IPS DF 4.7 (cell line): ENCODE results near the gene CLCN1.

ENCODE experiments used
- DNase-seq: peaks from one replicate; pipeline ENCODE4 v3.0.0-alpha.2; 2013; ENCODE audit warnings: low spot score; ENCODE audit errors: extremely low read depth

Gene CLCN1

GRCh38 chr7:143292876-143293275, 23.0 kb upstream of the CLCN1 start:
- DNase-seq: no peak

DNA sequence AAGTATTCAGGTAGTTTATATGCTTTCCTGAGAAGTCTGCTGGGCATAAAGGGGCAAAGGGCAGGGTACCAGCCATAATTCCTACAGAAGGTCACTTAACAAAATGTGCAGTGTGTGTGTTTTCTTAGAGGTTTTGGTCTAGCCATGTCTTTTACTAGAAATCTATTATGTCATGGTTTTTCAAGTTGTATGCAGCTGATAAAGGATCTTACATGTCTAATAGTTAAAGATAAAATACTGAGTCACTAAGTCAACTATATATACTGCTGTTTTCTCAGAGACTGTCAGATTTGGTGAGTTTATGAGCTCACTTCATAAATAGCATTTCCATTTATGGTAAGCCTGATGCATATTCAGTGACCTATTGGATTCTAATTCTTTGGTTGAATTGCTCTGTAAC, 20.0 kb upstream of the CLCN1 start:
- DNase-seq: no peak

DNA sequence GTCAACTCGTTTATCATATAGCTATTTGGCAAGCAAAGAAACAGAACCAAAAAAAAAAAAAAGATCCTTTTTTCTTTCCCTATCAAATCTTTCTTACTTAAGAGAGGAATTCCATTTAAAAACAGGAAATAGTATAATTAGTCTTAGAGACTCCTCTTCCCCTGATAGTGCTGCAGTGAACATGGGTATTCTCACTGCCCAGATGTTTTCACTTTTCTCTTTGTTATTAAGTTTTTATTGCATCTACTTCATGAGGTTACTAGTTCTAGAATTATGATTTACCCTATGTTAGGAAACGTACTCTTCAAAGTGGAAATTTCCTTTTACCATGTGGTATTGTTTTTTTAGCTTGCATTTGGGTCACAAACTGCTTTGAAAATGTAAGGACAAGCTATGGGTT, 19.2 kb upstream of the CLCN1 start:
- DNase-seq: no peak

DNA sequence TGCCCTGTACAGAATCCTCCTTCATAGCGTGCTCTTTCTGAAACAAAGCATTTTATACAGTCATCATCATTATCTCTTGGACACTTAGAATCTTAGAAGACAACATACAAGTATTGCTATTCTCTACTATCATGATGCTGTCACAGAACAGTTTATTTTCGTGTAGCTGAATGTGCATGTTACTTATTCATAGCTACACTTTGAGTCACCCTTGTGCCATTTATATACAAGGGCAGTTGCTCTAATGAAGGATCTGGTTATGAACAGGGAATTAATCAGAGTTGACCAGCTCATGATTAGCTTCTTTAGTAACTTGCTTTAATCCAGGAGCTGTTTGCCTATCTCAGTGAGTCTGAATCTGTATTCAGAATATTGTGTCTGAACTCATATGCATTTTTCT, 16.6 kb upstream of the CLCN1 start:
- DNase-seq: no peak

- no peak for DNase-seq
Observed at GRCh38 chr7:143299840-143300239, 16.1 kb upstream of the CLCN1 start.

DNA sequence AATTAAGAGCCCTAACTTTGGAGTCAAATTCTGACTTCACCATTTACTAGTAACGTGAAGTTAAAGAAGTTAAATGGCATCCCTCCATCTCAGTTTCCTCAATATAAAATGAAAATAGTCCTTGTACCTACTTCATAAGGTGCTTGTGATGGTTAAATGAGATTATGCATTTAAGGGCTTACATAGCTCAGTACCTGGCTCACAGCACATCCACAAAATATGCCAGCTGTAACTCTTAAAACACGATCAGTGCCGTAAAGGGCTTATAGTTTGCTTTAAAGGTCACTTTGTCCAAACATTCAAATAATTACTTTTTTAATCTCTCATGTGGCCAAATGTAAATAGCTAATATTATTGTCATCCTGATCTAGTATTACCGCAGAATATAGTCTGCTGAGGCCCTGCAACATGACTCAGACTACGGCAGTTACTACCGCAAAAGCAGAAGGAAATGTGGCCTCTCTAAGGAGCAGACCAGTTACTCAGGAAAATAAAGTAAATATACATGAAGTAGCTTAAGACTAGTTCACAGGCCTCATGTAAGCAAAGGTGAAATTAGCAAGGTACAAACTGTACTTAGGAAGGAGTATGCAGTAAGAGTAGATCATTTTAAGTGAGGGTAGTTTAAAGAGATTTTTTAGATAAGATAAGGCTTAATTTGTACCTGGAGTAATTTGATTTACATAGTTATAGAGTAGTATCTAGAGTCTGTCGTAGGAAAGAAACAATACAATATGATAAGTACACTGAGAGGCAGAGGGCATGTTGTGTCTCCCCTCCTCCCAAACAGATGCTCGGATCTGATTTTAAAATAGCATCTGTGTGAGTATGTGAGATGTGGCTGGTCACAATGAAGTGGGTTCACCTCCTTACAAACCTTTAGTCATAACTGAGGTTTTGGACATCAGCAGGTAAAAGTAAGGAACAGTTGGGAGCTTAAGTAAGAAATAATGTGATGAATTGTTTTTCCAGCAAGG, 14.7 kb upstream of the CLCN1 start:
- DNase-seq: no peak

- DNase-seq: no peak
Observed at GRCh38 chr7:143303733-143304132, 12.2 kb upstream of the CLCN1 start.

DNA sequence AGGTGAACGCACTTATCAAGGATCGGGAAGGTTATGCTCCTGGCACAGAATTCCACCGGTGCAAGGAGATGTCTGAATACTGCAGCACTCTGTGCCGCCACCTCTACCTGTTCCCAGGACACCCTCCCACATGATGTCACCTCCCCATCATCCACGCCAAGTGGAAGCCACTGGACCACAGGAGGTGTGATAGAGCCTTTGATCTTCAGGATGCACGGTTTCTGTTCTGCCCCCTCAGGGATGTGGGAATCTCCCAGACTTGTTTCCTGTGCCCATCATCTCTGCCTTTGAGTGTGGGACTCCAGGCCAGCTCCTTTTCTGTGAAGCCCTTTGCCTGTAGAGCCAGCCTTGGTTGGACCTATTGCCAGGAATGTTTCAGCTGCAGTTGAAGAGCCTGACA, 11.0 kb upstream of the CLCN1 start:
- no peak for DNase-seq

- no peak for DNase-seq
Observed at GRCh38 chr7:143305423-143306070, 10.4 kb upstream of the CLCN1 start.

- DNase-seq: no peak
Observed at GRCh38 chr7:143308632-143309031, 7.3 kb upstream of the CLCN1 start.

DNA sequence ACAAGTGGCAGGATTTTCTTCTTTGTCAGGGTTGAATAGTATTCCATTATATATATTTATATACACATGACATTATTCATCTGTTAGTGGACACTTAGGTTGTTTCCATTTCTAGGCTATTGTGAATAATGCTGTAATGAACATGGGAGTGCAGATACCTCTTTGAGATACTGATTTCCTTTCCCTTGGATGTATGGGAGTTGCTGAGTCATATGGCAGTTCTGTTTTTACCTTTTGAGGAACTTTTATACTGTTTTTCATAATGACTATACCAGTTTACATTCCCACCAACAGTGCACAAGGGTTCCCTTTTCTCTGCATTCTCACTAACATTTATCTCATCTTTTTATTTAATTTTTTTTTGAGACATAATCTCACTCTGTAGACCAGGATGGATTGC, 1.8 kb upstream of the CLCN1 start:
- no peak for DNase-seq

DNA sequence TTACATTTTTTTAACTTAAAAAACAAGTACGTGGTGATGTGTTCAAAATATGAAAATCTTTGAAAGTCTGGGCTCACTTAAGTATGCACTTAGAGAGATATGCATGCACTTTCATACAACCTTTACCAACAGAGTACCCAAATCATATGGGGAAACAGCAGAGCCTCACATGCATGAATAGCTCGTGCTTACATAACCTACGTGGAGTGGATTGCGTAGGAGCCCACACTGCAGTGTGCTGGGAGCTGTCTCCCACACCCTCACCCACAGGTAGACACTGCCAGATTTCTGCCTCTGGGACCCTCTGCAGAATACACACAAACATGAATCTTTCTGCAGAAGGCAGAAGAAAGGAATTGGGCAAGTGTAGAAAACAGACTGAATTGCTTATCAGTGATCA, 581 bp downstream of the CLCN1 start:
- DNase-seq: no peak

DNA sequence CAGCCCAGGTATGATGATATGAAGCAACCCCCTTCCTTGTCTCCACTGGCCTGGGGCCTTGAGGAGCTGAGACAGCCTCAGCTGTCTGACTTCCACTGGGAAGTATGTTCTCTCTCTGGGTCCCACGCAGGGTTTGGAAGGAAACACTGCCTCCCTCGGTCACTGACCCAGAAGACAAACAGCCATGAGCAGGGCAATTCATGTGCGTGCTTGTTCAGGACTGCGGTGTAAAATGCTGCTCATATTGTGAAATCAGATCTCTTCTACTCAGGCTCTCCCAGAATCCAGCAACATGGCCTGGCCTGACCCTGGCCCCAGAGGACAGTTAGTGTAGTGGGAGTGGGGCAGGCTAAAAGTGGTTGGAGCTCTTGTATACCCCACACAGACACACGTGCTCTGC, 2.8 kb downstream of the CLCN1 start:
- no peak for DNase-seq

DNA sequence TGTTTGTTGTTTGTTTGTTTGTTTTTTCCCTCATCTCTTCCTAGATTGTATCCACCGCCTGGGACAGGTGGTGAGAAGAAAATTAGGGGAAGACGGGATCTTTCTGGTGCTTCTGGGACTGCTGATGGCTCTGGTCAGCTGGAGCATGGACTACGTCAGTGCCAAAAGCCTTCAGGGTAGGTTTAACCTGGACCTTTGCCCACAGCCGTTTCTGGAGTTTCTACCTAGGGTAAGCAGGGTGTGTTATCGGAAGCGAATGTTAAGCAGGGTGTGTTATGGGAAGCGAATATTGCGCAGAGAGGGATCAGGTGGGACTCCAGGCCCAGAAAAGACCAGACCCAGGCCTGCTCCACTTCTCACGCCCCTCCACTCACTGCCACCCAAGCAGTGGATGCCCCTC, 4.7 kb downstream of the CLCN1 start:
- DNase-seq: no peak

DNA sequence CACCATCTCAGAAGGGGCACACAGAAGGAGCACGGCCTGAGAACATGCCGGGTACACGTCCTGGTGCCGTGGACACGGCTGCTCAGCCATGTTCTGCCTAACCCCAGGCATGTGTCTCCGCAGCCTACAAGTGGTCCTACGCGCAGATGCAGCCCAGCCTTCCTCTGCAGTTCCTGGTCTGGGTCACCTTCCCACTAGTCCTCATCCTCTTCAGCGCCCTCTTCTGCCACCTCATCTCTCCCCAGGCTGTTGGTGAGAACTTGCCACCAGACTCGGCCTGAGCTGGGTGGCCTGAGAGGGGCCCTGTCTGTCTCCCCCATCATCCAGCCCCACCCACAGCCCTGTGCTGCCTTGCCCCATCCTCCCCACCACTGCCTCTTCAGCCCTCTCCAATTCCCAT, 5.3 kb downstream of the CLCN1 start:
- DNase-seq: no peak

DNA sequence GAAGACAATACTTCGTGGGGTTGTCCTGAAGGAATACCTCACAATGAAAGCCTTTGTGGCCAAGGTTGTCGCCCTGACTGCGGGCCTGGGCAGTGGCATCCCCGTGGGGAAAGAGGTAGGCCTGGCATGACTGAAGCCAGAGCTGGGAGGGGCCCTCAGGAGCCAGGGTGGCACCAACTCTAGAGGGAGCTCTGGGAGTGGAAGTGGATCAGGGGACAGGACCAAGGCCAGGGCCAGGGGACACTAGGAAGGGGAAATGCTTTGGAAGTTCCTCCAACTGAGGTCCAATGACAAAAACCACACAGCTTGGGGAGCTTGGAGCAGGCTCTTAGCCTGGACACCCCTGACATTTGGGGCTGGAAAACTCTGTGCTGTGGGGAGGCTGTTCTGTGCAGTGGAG, 5.8 kb downstream of the CLCN1 start:
- DNase-seq: no peak

DNA sequence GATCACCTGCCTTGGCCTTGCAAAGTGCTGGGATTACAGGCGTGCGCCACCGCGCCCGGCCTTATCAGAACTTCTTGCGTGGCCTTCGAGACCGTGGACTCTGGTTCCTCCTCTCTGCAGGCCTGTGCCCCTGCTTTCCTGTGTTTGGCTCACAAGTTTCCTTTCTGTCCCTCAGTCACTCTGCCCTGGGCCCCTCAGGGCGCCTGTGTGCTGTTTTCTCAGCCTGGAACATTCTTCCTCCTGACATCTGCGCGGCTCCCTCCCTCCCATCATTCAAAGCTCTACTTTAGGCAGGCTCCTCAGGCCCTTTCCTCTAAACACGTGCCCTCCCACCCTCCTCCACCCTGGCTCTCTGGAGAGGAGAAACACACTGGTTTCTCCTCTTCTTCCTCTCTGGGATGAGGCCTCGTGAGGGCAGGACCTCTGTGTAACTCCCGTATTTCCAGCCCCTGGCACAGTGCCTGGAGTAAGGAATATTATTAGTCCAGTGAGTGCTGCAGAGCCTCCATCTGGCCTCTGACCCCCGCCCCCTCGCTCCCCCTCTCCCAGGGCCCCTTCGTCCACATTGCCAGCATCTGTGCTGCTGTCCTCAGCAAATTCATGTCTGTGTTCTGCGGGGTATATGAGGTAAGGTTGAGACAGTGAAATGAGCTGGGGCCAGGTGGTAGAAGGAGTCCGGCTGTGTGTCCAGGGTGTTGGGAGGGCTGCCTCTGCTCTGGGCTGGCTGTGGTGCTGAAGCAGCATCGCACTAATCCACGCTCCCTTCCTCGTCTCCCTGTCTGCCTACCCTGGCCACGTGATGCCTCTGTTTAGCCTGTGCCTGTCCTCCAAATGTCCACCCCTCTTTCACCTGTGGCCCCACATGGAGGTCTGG, 7.1 kb downstream of the CLCN1 start:
- no peak for DNase-seq

- no peak for DNase-seq
Observed at GRCh38 chr7:143323653-143324052, 7.7 kb downstream of the CLCN1 start.

DNA sequence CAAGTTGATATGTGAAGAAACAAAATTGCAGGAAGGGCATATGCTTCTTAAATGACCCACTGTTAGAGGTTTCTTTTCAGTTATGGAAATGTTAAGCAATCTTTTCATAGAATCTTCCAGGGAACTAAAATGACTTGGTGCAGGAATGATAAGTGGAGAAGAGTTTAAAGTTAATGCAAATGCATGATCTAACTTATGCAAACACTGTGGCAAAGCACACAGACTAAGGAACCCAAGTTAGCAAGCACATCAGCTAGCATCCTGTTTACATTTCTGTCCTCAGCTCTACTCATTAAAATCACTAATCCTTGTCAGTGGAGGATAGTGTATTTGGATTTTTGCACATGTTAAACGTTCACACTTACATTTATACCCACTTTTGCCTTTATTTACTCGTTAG, 9.3 kb downstream of the CLCN1 start:
- DNase-seq: no peak

DNA sequence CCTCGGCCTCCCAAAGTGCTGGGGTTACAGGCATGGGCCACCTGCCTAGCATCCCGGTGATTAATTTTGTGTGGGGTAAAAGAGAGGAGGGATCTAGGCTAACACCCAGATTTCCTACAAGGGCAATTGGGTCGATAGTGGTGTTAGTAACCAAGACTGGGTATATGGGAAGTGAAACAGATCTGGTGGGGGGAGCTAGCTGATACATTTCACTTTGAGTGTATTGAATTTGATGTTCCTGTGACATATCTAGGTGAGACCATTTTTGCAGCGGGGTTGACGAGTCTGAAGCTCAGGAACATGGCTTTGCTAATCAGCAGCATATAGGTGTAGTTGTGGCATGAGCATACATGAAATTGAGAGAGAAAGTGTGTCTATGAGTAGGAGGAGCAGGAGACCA, 12.0 kb downstream of the CLCN1 start:
- no peak for DNase-seq

DNA sequence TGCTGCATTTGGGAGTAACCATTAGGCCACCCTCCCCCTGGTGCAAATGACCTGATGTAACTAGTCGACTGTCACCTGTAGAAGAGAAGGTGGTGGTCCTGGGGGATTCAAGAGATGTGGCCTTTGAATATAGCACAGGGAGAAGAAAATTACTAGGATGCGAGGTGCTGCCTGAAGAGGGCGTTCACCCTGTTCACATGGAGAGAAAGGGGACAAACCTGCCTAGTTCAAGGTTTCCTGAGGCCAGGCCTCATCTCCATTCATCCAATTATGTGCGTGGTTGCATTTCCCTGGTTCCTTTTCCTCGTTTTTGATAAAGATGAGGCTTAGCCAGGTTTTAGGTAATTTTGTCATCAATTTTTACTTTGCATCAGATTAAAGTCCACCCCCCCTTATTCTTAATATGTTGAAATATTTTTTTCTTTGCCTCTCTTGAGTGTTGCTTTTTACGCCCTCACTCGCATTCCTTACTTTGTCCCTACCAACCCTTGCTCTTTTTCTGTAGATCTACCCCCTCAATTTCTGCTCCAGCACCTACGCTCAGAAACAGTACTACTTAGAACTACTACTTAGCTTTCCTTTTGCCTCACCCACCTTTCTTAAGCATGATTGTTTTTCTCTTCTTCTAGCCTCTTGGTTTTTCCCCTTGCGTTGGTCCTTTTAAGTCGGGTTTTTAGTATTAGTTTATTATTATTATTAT, 13.7 kb downstream of the CLCN1 start:
- DNase-seq: no peak
